Measurements from ENCODE around the gene TPM4. TPM values are rescaled to one million over a fixed set of nuclear protein-coding genes. Genes with fewer than 3 reads are reported as not detected.

TPM4 gene
- total and polyA plus RNA-seq, 2 of the 8 experiments (the other 6 are each of a cell fraction or from before 2014, with no cell fraction given): 160 to 359 TPM

GRCh38 chr19:16076958-16077611 is 790 bp downstream of the TPM4 start (continued):
- TF ChIP-seq CHD7 (IDR thresholded peaks at IDR 0.05; ENCODE audit: insufficient replicate concordance, low read length) (no peak), CBX8 (IDR thresholded peaks at IDR 0.05; ENCODE audit: borderline replicate concordance, low read depth, low read length) (no peak), RNF2 (IDR thresholded peaks at IDR 0.05; ENCODE audit: borderline replicate concordance, low read depth, low read length, missing control alignments, poor library complexity, severe bottlenecking) (no peak), TBP (IDR thresholded peaks at IDR 0.05; ENCODE audit: low read depth, low read length) (peak; percentile 65)
